Stimulated activated CD8-positive, alpha-beta memory T cell treated with anti-CD3 and anti-CD28 coated beads, Interleukin-12 subunit alpha, Interleukin-12 subunit beta, amount 100 ng/mL, for 4 hours (primary cell): Measurements from ENCODE around the gene OR4D10.

Experiments
- DNase-seq: peaks from one replicate; pipeline ENCODE4 v3.0.0-alpha.2; 2020; ENCODE audit warnings: low read depth

Gene OR4D10

GRCh38 chr11:59528711-59529110 is 55.6 kb downstream of the OR4D10 start:
- DNase-seq, result no peak
